ENCODE measurements around the gene PTPRT.
"Not testable (repeated sequence)": the region's sequence is repeated elsewhere in the genome, so short reads cannot be mapped to it uniquely, and the experiment has no call there.

PTPRT gene

GRCh38 chr20:42281801-42282200, 907.9 kb downstream of the PTPRT start:
- no peak for DNase-seq (ENCODE audit: low read depth)

DNA sequence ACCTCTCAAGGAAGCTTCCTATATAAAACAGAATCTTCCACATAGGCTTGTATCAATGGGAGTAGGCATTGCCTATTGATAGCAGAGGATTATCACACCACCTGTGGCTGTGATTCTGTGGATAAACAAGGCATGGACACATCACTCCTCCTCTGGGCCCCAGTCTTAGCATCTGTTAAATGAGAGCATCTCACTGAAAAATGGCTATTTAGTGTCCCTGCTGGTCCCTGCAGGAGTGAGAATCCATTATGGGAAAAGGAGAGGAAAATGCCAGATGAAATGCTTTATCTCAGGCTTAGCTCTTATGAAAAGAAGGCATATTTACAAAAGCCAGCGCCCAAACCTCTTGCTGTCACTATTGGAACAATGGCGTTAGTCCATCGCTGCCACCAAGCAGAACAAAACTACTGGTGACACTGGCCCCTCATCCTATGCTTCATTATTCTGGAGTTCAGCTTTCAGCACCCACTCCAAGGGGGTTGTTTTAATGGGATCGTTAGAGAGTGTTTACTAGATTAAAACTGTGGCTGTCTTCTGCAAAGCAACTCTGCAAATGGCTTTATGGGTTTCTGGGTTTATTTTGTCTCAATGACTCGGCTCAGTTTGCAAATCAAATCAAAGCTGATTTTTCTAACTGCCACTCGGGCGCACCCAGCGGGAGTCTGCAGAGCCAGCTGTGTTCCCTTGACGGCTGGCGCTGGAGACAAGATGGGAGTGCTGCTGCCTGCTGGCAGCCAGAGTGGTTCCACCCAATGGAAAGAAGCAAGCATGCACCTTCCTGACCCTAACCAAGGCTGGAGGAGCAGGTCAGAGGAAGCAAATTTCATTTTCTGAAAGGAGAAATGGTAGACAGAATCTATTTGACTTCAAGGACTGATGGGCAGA, 912.7 kb downstream of the PTPRT start:
- DNase-seq (ENCODE audit: low read depth) = no peak

GRCh38 chr20:42274986-42275385, 914.7 kb downstream of the PTPRT start:
- no peak for DNase-seq (ENCODE audit: low read depth)

DNA sequence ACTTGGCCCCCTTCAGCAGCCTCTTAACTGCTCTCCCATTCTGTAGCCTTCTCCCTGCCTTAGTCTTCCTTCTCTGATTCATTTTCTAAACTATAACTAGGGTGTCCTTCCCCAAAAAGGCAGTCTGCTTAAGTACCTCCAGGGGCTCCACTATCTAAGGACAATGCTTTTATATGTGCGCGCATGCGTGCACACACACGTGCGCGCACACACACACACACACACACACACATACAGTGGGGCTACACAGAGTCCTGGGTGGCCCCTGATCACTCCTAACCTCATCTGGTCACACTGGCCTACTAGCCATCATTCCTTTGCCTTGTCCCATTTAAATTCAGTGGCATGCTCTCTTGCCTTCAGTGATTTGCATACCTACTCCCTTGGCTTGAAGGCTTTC, 917.2 kb downstream of the PTPRT start:
- DNase-seq (ENCODE audit: low read depth) = no peak

- DNase-seq (ENCODE audit: low read depth) = no peak
These were observed 919.2 kb downstream of the PTPRT start for GRCh38 chr20:42270539-42270938.

DNA sequence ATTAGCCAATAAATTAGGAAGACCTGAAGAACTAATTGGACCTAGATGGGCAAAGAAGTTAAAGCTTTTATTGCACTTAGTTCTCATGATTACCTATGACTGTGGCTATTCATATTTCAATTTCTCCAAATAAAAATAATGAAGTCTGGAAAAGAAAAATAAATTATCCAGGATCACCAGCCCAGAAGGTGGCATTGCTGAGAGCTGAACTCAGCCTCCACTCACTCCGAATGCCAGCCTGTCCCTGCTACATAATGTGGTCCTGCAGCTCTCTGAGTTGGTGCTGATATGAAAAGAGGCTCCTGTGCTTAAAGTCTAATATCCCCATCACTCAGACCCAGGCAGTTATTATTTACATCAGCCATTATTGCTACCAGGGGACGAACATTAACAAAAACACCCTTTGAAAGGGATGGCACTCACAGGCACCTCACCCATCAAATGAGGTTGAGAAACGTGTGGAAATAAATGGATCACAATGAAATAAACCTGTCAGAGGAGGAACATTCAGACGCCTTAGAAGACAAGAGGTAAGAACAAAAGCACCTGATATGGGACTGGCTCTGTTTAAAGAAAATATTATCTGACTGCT, 921.8 kb downstream of the PTPRT start:
- no peak for DNase-seq (ENCODE audit: low read depth)

- no peak for DNase-seq (ENCODE audit: low read depth)
These were observed 927.9 kb downstream of the PTPRT start for GRCh38 chr20:42261766-42262270.

DNA sequence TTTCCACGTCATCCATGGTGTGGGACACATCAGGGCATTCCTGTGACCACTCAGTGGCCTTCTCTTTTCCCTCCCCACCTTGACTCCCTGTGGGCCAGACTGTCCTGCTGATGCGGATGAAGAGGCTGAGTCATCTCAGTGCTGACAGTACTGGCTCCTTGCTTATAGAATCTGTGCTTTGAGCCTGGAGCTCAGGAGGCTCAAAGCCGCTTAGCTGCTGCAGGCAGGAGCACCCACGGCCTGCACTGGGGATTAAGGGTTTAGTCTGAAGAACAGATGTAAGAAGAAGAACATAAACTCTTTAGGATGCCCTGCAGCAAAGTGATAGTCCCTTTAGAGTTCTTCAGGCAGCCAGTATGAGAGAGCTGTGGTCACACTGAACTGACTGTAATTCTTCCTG, 929.5 kb downstream of the PTPRT start:
- DNase-seq (ENCODE audit: low read depth) = no peak

- no peak for DNase-seq (ENCODE audit: low read depth)
These were observed 930.3 kb downstream of the PTPRT start for GRCh38 chr20:42259389-42259788.

GRCh38 chr20:42258564-42259302, 931.0 kb downstream of the PTPRT start:
- no peak for DNase-seq (ENCODE audit: low read depth)

DNA sequence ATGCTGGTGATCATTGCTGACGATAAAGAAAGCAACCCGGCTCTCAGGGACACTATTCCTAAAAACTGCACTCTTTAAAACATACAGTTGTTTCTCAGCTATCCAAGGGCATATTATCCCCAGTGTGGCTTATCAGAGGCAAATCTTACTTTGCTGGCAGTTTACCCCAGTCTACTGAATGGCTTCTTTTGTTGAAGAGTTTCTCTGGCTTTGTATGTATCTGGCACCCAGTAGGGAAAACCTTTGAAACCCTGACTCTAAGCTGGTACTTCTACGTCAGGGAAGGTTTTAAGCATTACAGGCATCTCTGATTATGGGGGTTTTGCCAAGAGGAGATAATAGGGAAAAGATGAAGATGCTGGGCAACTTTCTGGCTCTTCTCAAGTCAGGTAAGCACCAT, 933.9 kb downstream of the PTPRT start:
- no peak for DNase-seq (ENCODE audit: low read depth)

- DNase-seq (ENCODE audit: low read depth) = no peak
These were observed 935.0 kb downstream of the PTPRT start for GRCh38 chr20:42254673-42255072.

DNA sequence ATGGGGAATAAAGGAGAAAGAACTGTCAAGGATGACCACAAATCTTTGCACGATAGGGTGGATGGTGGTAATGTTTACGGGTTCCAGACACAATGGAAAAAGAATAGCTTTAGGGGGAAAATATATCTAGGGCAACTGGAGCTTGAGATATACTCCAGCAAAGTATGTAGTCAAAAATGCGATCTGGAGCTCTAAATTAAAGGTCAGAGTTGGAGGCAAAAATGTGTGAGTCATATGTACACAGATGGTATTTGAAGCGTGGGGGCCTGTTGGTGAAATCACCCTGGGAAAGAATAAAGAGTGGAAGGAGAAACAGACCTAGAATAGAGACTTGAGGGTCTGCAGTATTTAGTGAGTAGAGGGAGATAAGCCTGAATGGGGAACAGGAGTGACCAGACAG, 937.6 kb downstream of the PTPRT start:
- DNase-seq (ENCODE audit: low read depth) = no peak

DNA sequence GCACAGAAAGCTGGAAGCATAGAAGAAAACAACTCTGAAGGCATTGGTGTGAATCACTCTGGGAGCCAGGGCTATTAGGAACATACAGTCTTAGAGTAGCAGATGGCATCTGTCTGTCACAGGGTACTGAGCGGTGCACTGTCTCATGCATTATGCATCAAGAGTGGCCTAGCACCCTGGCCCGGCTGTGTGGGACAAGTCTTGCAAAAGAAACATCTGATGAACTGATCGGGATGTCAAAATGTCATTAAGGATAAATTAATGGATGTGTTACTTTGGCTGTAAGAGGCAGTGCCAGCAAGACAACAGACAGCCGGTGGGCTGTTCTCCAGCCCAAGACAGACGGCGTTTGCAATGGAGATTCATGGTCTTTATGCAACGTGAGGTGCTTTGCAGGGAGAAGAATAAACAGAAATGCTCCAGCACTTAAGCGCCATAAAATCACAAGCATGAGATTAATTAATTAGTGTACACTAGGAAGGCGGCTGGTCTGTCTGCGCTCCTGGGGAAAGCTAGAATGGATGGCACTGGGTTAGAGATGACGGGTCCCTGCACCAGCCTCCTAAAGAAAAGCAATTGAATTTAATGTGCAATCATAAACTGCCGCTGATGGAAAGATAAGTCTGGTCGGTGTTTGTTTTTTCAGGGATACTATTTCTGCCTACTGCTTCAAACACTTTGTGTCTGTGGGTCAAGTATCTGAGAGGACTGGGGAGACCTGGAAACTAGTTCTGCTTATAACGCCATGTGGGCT, 970.9 kb downstream of the PTPRT start:
- no peak for DNase-seq (ENCODE audit: low read depth)

GRCh38 chr20:42214074-42214473, 975.6 kb downstream of the PTPRT start:
- no peak for DNase-seq (ENCODE audit: low read depth)

DNA sequence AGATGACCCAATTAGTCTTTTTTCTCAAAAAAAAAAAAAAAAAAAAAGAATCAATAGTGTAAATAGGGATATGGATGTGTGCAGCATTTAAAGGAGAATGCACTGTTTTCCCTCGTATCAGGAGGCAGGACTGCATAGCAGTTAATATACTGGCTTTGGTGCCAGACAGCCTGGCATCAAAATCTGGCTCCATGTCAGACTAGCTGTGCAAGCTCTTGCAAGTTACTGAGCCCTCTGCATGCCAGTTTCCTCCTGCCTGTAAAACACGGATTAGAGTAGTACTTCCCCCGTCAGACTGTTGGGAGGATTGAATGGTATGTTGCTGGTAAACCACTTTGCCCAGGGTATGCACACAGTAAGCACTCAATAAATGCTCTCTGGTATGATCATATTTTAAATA, 977.3 kb downstream of the PTPRT start:
- no peak for DNase-seq (ENCODE audit: low read depth)

- not testable (repeated sequence) for DNase-seq (ENCODE audit: low read depth)
These were observed 983.1 kb downstream of the PTPRT start for GRCh38 chr20:42206557-42206956.

DNA sequence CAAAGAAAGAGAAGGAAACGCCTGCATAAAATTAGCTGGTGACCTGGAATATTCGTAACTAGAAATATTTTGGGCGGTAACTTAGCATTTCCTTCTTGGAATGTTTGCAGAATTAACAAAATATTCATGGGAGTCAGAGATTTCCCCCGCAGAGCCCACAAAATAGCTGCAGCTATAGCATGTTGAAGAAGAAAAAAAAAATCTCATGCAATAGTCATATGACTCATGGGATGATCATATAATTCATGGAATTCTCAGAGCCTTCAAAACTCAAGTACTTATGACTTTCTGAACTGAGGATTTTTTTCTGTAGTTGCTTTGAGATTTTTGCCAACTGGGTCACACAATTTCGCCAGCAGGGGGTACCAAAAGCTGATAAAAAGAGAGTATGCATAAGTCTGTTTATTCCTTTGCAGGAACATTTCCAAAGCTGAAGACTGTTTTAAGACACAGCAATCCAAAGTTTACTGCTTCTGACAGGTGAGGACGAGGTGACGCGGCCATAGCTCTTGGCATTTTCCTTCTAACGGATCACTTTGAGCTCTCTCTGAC, 985.5 kb downstream of the PTPRT start:
- DNase-seq (ENCODE audit: low read depth) = no peak

DNA sequence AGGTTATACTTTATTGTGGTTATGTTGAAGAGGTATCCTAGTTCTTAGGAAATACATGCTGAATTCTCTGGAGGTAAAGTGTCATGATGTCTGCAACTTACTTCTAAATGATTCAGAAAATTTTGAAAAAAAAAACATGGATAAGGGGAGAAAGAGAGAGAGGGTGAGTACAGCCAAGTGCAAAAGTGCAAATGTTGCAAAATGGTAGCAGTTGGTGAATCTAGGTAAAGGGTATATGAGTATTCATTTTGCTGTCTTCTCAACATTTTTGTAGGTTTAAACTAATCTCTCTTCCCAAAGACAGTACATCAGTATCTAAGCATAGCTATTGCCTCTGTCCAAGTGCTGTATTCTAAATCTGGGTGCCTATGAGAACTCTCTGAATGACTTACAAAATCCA, 992.1 kb downstream of the PTPRT start:
- DNase-seq (ENCODE audit: low read depth) = no peak

GRCh38 chr20:42193119-42193518, 996.6 kb downstream of the PTPRT start:
- DNase-seq (ENCODE audit: low read depth) = no peak

DNA sequence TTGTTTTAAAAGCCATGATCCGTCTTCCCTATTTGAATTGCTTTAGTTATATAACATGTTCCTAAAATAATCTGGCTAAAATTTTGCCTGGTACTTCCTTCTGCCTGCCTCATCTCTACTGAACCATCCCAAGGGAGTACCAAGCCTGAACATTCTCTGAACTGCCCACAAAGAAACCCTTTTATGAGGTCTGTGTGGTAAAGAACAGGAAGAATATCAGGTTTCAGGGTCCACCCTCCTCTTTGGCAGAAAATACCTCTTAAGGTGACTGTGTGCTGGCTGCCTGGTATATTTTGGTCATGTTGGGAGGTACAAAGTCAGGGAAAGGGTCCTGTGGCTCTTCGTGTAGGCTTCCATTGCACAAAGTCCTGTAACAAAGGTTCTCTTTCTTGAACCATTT, 997.4 kb downstream of the PTPRT start:
- no peak for DNase-seq (ENCODE audit: low read depth)

Data from activated gamma-delta T cell treated with anti-CD3 and anti-CD28 coated beads, Interleukin-2, amount 50 U/mL, for 16 hours (primary cell).